Astrocyte (in vitro differentiated cells and primary cell): ENCODE data around the gene TROAP. TPM values are rescaled to one million over a fixed set of nuclear protein-coding genes. Genes with fewer than 3 reads are reported as not detected.
A peak's percentile ranks its signal among the peaks of the same experiment; 100 is the strongest.

Experiments used
- DNase-seq: peaks from one replicate; pipeline ENCODE4 v3.0.0-alpha.2; 2010; ENCODE audit warnings: low read depth
- FAIRE-seq: peaks from 2 replicates; lab custom pipeline; 2011; peaks lifted over from hg19 to GRCh38; lab: Jason Lieb, UNC
- H2AFZ ChIP-seq: 2 replicates; pipeline ENCODE4 v1.6.0; 2012; ENCODE audit warnings: low read depth, low read length, inconsistent platforms
- H3K27ac ChIP-seq: 2 replicates; pipeline ENCODE4 v1.5.1; 2011; ENCODE audit warnings: low read depth, low read length, inconsistent platforms
- H3K27me3 ChIP-seq: 2 replicates; pipeline ENCODE4 v1.6.0; 2011; ENCODE audit warnings: low read length, inconsistent platforms; ENCODE audit not compliant: insufficient read depth
- H3K36me3 ChIP-seq: 2 replicates; pipeline ENCODE4 v1.5.1; 2011; ENCODE audit warnings: low read length, inconsistent platforms; ENCODE audit not compliant: insufficient read depth
- H3K4me1 ChIP-seq: 2 replicates; pipeline ENCODE4 v1.5.1; 2011; ENCODE audit warnings: low read length, inconsistent platforms; ENCODE audit not compliant: insufficient read depth
- H3K4me2 ChIP-seq: 2 replicates; pipeline ENCODE4 v1.6.0; 2012; ENCODE audit warnings: low read length, inconsistent platforms
- H3K4me3 ChIP-seq: 2 replicates; pipeline ENCODE4 v1.5.1; 2011; ENCODE audit warnings: low read depth, mild to moderate bottlenecking, low read length, inconsistent platforms; ENCODE audit not compliant: insufficient read depth
- H3K79me2 ChIP-seq: 2 replicates; pipeline ENCODE4 v1.6.0; 2012; ENCODE audit warnings: mild to moderate bottlenecking, low read length, inconsistent platforms; ENCODE audit not compliant: insufficient read depth
- H3K9ac ChIP-seq: 2 replicates; pipeline ENCODE4 v1.6.0; 2012; ENCODE audit warnings: mild to moderate bottlenecking, low read length, inconsistent platforms
- H3K9me3 ChIP-seq: 2 replicates; pipeline ENCODE4 v1.5.1; 2012; ENCODE audit warnings: low read depth, mild to moderate bottlenecking, low read length, inconsistent platforms; ENCODE audit not compliant: insufficient read depth
- H4K20me1 ChIP-seq: 2 replicates; pipeline ENCODE4 v1.6.0; 2012; ENCODE audit warnings: low read length, inconsistent platforms; ENCODE audit not compliant: insufficient read depth
- H3K27ac Mint-ChIP-seq: one replicate; pipeline ENCODE4 v1.8.0; 2021; ENCODE audit warnings: mild to moderate bottlenecking, mixed read lengths; ENCODE audit not compliant: unreplicated experiment
- H3K27me3 Mint-ChIP-seq: one replicate; pipeline ENCODE4 v1.8.0; 2021; ENCODE audit warnings: low read depth, mixed read lengths; ENCODE audit not compliant: unreplicated experiment
- H3K36me3 Mint-ChIP-seq: one replicate; pipeline ENCODE4 v1.8.0; 2021; ENCODE audit warnings: low read depth, mixed read lengths; ENCODE audit not compliant: unreplicated experiment
- H3K4me1 Mint-ChIP-seq: one replicate; pipeline ENCODE4 v1.8.0; 2021; ENCODE audit warnings: low read depth, mixed read lengths; ENCODE audit not compliant: unreplicated experiment
- H3K4me3 Mint-ChIP-seq: one replicate; pipeline ENCODE4 v1.8.0; 2021; ENCODE audit warnings: mild to moderate bottlenecking, moderate library complexity, mixed read lengths; ENCODE audit not compliant: unreplicated experiment
- H3K9me3 Mint-ChIP-seq: one replicate; pipeline ENCODE4 v1.8.0; 2021; ENCODE audit warnings: mild to moderate bottlenecking, mixed read lengths; ENCODE audit not compliant: unreplicated experiment
- CTCF ChIP-seq: IDR thresholded peaks from 2 replicates; pipeline ENCODE4 v1.5.1; 2011; ENCODE audit warnings: low read depth, mild to moderate bottlenecking, inconsistent platforms, low read length, moderate library complexity; ENCODE audit not compliant: insufficient read depth
- EZH2 ChIP-seq: IDR thresholded peaks from 2 replicates; pipeline ENCODE4 v1.6.1; 2012; ENCODE audit warnings: mild to moderate bottlenecking, low read length, inconsistent platforms; ENCODE audit not compliant: insufficient read depth
- total RNA-seq: library from RNA; stranded (reverse); gene quantifications from 2 replicates; pipeline ENCODE4 v1.2.1, GENCODE V29; 2021

The TROAP gene
- total RNA-seq, 1 donor from 2014 or later = 2.7 TPM

- no peaks in the 10 kb centered on the region for H3K27me3 Mint-ChIP-seq
- H3K4me2 ChIP-seq = peak overlapping the region; percentile 88
- no peaks in the 10 kb centered on the region for H3K27me3 ChIP-seq
- H3K4me1 ChIP-seq = peaks cover 28% of the 10 kb centered on the region
- peak overlapping the region; percentile 96 for H3K4me3 Mint-ChIP-seq
- TF ChIP-seq CTCF (no peak), EZH2 (no peak)
- H3K4me3 ChIP-seq = peak overlapping the region; percentile 92
- peaks cover 12% of the 10 kb centered on the region for H3K4me1 Mint-ChIP-seq
- no peaks in the 10 kb centered on the region for H3K9me3 Mint-ChIP-seq
- peak overlapping the region; percentile 96 for H3K27ac ChIP-seq
- H3K9ac ChIP-seq = peak overlapping the region; percentile 97
- DNase-seq = no peak
- H4K20me1 ChIP-seq = peaks cover 49% of the 10 kb centered on the region
- no peak overlapping the region for H2AFZ ChIP-seq
- H3K36me3 Mint-ChIP-seq = peaks cover 4% of the 10 kb centered on the region
- FAIRE-seq = no peak
- no peaks in the 10 kb centered on the region for H3K9me3 ChIP-seq
- no peaks in the 10 kb centered on the region for H3K36me3 ChIP-seq
- peaks cover 57% of the 10 kb centered on the region for H3K79me2 ChIP-seq
- H3K27ac Mint-ChIP-seq = peak overlapping the region; percentile 80
Observed at GRCh38 chr12:49368240-49368600, 45.2 kb downstream of the TROAP start.

- H3K4me2 ChIP-seq = peak overlapping the region; percentile 88
- H3K79me2 ChIP-seq = peaks cover 70% of the 10 kb centered on the region
- Mint-ChIP-seq H3K4me1 (peaks cover 12% of the 10 kb centered on the region), H3K27me3 (no peaks in the 10 kb centered on the region), H3K27ac (no peak overlapping the region), H3K9me3 (no peaks in the 10 kb centered on the region), H3K4me3 (peak overlapping the region; percentile 96), H3K36me3 (peaks cover 4% of the 10 kb centered on the region)
- no peaks in the 10 kb centered on the region for H3K27me3 ChIP-seq
- TF ChIP-seq CTCF = peak; percentile 40
- TF ChIP-seq EZH2 = no peak
- H3K4me3 ChIP-seq = peak overlapping the region; percentile 12
- H3K36me3 ChIP-seq = peaks cover 2% of the 10 kb centered on the region
- H3K4me1 ChIP-seq = peaks cover 27% of the 10 kb centered on the region
- FAIRE-seq (no peak), DNase-seq (peak; percentile 25)
- H3K27ac ChIP-seq = no peak overlapping the region
- peaks cover 61% of the 10 kb centered on the region for H4K20me1 ChIP-seq
- no peaks in the 10 kb centered on the region for H3K9me3 ChIP-seq
- H3K9ac ChIP-seq = peak overlapping the region; percentile 30
- no peak overlapping the region for H2AFZ ChIP-seq
Observed at GRCh38 chr12:49369411-49370145, 46.5 kb downstream of the TROAP start.

GRCh38 chr12:49370539-49370938, 47.5 kb downstream of the TROAP start:
- H3K27me3 Mint-ChIP-seq = no peaks in the 10 kb centered on the region

More at GRCh38 chr12:49370539-49370938, 47.5 kb downstream of the TROAP start:
- Histone ChIP-seq H3K4me3 (no peak overlapping the region), H3K4me2 (no peak overlapping the region), H3K27me3 (no peaks in the 10 kb centered on the region), H3K79me2 (peaks cover 80% of the 10 kb centered on the region), H3K9me3 (no peaks in the 10 kb centered on the region), H3K36me3 (peaks cover 2% of the 10 kb centered on the region), H3K4me1 (peaks cover 18% of the 10 kb centered on the region), H3K9ac (no peak overlapping the region), H3K27ac (no peak overlapping the region), H2AFZ (no peak overlapping the region), H4K20me1 (peaks cover 70% of the 10 kb centered on the region)
- H3K9me3 Mint-ChIP-seq = no peaks in the 10 kb centered on the region
- H3K4me3 Mint-ChIP-seq = no peak overlapping the region
- TF ChIP-seq EZH2 = no peak
- peaks cover 14% of the 10 kb centered on the region for H3K4me1 Mint-ChIP-seq
- FAIRE-seq = no peak
- H3K27ac Mint-ChIP-seq = no peak overlapping the region
- peaks cover 4% of the 10 kb centered on the region for H3K36me3 Mint-ChIP-seq
- DNase-seq = no peak
